SK-N-SH (cell line): ENCODE results near the gene TBC1D1. TPM values are rescaled to one million over a fixed set of nuclear protein-coding genes. Genes with fewer than 3 reads are reported as not detected.

ENCODE experiments used
- CTCF ChIA-PET: fragments of 300-600, 350-600 bp; formaldehyde crosslinking; extraction: SDS; loops from one replicate; lab custom pipeline; 2021; lab: Yijun Ruan, JAX
- POLR2A ChIA-PET: fragments of 350-600 bp; sonication (Branson Sonifier 250); formaldehyde crosslinking; extraction: SDS; loops from one replicate; lab custom pipeline; 2020; ENCODE audit warnings: antibody characterized with exemption, inconsistent platforms; lab: Yijun Ruan, JAX
- DNase-seq: peaks from one replicate; pipeline ENCODE4 v3.0.0; 2012
- H2AFZ ChIP-seq: fragments of 200-600 bp; sonication (generic); 2 replicates; pipeline ENCODE4 v1.8.1; 2016; ENCODE audit warnings: antibody characterized with exemption, mild to moderate bottlenecking, low read depth
- H3F3A ChIP-seq: fragments of 200-600 bp; sonication (generic); replicated peaks from 2 replicates; pipeline ENCODE3; 2016; ENCODE audit warnings: antibody characterized with exemption, mild to moderate bottlenecking; ENCODE audit not compliant: insufficient read depth
- H3K27ac ChIP-seq, 2 experiments: fragments of 200-500 bp in 1 of 2; fragments of 200-600 bp in 1 of 2; sonication (Bioruptor generic) in 1 of 2; sonication (generic), shearing (Covaris generic) in 1 of 2; 2 replicates each; pipeline versions ENCODE4 v1.5.1 to v1.6.1; 2014 to 2016; ENCODE audit warnings: low read depth in 2 of 2, inconsistent platforms in 1 of 2, low read length in 1 of 2, mild to moderate bottlenecking in 1 of 2, mixed read lengths in 1 of 2
- H3K27me3 ChIP-seq: fragments of 200-600 bp; sonication (generic), shearing (Covaris generic); 2 replicates; pipeline ENCODE4 v1.6.1; 2016; ENCODE audit warnings: mixed run types; ENCODE audit not compliant: insufficient read depth
- H3K36me3 ChIP-seq, 2 experiments: fragments of 200-500 bp in 1 of 2; fragments of 200-600 bp in 1 of 2; sonication (Bioruptor generic) in 1 of 2; sonication (generic) in 1 of 2; replicated peaks in 1 of 2; 2 replicates each; pipeline versions ENCODE3 to v1.5.1; 2014 to 2016; ENCODE audit warnings: low read length in 1 of 2, mild to moderate bottlenecking in 1 of 2; ENCODE audit not compliant: insufficient read depth in 2 of 2, control insufficient read depth in 1 of 2
- H3K4me1 ChIP-seq, 2 experiments: fragments of 200-500 bp in 1 of 2; fragments of 200-600 bp in 1 of 2; sonication (Bioruptor generic) in 1 of 2; sonication (generic), shearing (Covaris generic) in 1 of 2; 2 replicates each; pipeline versions ENCODE4 v1.5.1 to v1.6.1; 2014 to 2016; ENCODE audit warnings: low read depth in 1 of 2, low read length in 1 of 2, mixed run types in 1 of 2; ENCODE audit not compliant: insufficient read depth in 2 of 2, control insufficient read depth in 1 of 2
- H3K4me2 ChIP-seq: fragments of 200-600 bp; sonication (generic), shearing (Covaris generic); 2 replicates; pipeline ENCODE4 v1.6.1; 2017; ENCODE audit warnings: mixed run types
- H3K4me3 ChIP-seq, 2 experiments: fragments of 200-500 bp in 1 of 2; fragments of 200-600 bp in 1 of 2; sonication (Bioruptor generic) in 1 of 2; sonication (generic), shearing (Covaris generic) in 1 of 2; 2 replicates each; pipeline versions ENCODE4 v1.5.1 to v1.8.1; 2014 to 2016; ENCODE audit warnings: low read depth in 2 of 2, inconsistent platforms in 1 of 2, low read length in 1 of 2, mild to moderate bottlenecking in 1 of 2, mixed read lengths in 1 of 2, moderate library complexity in 1 of 2
- H3K79me2 ChIP-seq: fragments of 200-600 bp; sonication (generic); 2 replicates; pipeline ENCODE4 v1.8.1; 2017; ENCODE audit warnings: mild to moderate bottlenecking; ENCODE audit not compliant: insufficient read depth
- H3K9ac ChIP-seq: fragments of 200-600 bp; sonication (generic); 2 replicates; pipeline ENCODE4 v1.6.1; 2017; ENCODE audit warnings: mixed run types
- H3K9me2 ChIP-seq: fragments of 200-600 bp; sonication (generic); 2 replicates; pipeline ENCODE4 v1.6.1; 2017; ENCODE audit warnings: mixed run types
- H3K9me3 ChIP-seq: fragments of 200-600 bp; sonication (generic); 2 replicates; pipeline ENCODE4 v1.6.1; 2017; ENCODE audit warnings: mixed run types, mild to moderate bottlenecking, moderate library complexity
- H4K20me1 ChIP-seq: fragments of 200-600 bp; sonication (generic); 2 replicates; pipeline ENCODE4 v1.6.1; 2017; ENCODE audit warnings: mild to moderate bottlenecking, mixed run types; ENCODE audit not compliant: insufficient read depth
- CHD2 ChIP-seq: fragments of 150-350 bp; IDR thresholded peaks from 2 replicates; pipeline ENCODE4 v1.6.1; 2018; ENCODE audit warnings: low read length; ENCODE audit not compliant: partially characterized antibody
- FOSL2 ChIP-seq: IDR thresholded peaks from 2 replicates; pipeline ENCODE4 v1.4.0; 2012; ENCODE audit warnings: low read depth, mild to moderate bottlenecking, moderate library complexity, borderline replicate concordance
- GATA2 ChIP-seq: sonication (generic); formaldehyde crosslinking; IDR thresholded peaks from 2 replicates; pipeline ENCODE4 v1.5.0; 2020; ENCODE audit warnings: mild to moderate bottlenecking, missing genetic modification reagents
- JUND ChIP-seq: IDR thresholded peaks from 2 replicates; pipeline ENCODE4 v1.4.0; 2012
- MEF2A ChIP-seq: IDR thresholded peaks from 2 replicates; pipeline ENCODE4 v1.4.0; 2012; ENCODE audit warnings: low read depth, borderline replicate concordance
- MXI1 ChIP-seq: IDR thresholded peaks from 2 replicates; pipeline ENCODE4 v1.6.1; 2012; ENCODE audit warnings: mild to moderate bottlenecking, low read depth, low read length, improper control_type of control experiment
- RXRA ChIP-seq: IDR thresholded peaks from 2 replicates; pipeline ENCODE4 v1.4.0; 2012; ENCODE audit warnings: low read depth, mild to moderate bottlenecking, borderline replicate concordance
- SMC3 ChIP-seq: IDR thresholded peaks from 2 replicates; pipeline ENCODE4 v1.6.1; 2012; ENCODE audit warnings: low read depth, low read length, improper control_type of control experiment
- TAF1 ChIP-seq: IDR thresholded peaks from 2 replicates; pipeline ENCODE4 v1.6.1; 2012; ENCODE audit warnings: low read depth, mild to moderate bottlenecking, low read length, moderate library complexity, borderline replicate concordance
- TCF12 ChIP-seq: IDR thresholded peaks from 2 replicates; pipeline ENCODE4 v1.4.0; 2012
- TEAD4 ChIP-seq: IDR thresholded peaks from 2 replicates; pipeline ENCODE4 v1.4.0; 2012; ENCODE audit warnings: mild to moderate bottlenecking, borderline replicate concordance; ENCODE audit not compliant: insufficient read depth
- WGBS: methylation state at CpG from one replicate; pipeline ENCODE4 v1.1.6; 2017; ENCODE audit warnings: low lambda C conversion rate; 5-methylcytosine and 5-hydroxymethylcytosine counted together
- polyA plus RNA-seq, 3 experiments: library from polyadenylated mRNA; depleted of rRNA; stranded (reverse); fragments of >200 nt; gene quantifications; 2 replicates each; pipeline ENCODE4 v1.2.3, GENCODE V29; 2012
- TF ChIP-seq, protein P1 (sequence below): IDR thresholded peaks from 2 replicates; pipeline ENCODE4 v1.4.0; 2012; ENCODE audit warnings: low read depth, borderline replicate concordance

TBC1D1 gene
- polyA plus RNA-seq, 1 of the 3 experiments (the other 2 are of a cell fraction): 29.8 TPM

DNA sequence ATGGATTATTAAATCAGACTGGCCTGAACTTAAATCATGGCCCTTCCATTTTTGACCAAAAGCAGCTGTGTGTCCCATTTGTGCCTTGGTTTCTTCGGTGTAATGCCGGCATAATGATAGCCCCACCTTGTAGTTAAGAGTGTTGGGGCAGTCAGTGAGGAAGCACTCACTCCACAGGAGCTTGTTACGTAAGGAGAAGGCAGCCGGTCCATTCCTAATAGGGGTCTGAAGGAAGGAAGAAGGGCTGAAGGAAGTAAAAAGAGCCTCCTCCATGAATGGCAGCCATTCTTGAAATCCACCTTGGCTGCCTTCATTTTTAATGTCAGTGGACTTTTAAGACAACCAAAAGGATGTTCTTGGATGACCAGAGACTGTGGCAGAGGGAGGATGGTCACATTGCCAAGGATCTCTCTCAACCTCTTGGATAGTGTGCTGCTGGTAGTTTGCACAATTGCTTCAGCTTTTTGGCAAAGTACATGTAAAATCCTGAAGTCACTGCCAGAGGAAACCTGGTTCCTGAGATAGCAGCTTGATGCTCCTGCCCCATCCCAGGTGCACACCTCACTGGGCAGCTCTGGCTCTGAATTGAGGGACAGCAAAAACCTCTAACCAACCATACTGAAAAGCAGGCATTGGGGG lies 182.8 kb downstream of the TBC1D1 start:
- peaks cover 0 to 5% of the 10 kb centered on the region in 2 experiments for H3K36me3 ChIP-seq
- H3K4me1 ChIP-seq: peaks cover 6 to 10% of the 10 kb centered on the region in 2 experiments; a peak in 3 of 4 replicates
- no peaks in the 10 kb centered on the region for H3K27me3 ChIP-seq
- no peak overlapping the region for H2AFZ ChIP-seq
- H3K9ac ChIP-seq: no peak overlapping the region
- H3K79me2 ChIP-seq: no peaks in the 10 kb centered on the region
- no peaks in the 10 kb centered on the region for H3K9me2 ChIP-seq
- peaks cover 3% of the 10 kb centered on the region for H3F3A ChIP-seq
- no peak overlapping the region for H3K4me2 ChIP-seq
- H3K4me3 ChIP-seq: no peak overlapping the region
- no peak for TF ChIP-seq SMC3
- no peak for TF ChIP-seq TAF1
- no peak for TF ChIP-seq TEAD4
- TF ChIP-seq RXRA: no peak
- no peak for TF ChIP-seq MEF2A
- TF ChIP-seq, protein P1, sequence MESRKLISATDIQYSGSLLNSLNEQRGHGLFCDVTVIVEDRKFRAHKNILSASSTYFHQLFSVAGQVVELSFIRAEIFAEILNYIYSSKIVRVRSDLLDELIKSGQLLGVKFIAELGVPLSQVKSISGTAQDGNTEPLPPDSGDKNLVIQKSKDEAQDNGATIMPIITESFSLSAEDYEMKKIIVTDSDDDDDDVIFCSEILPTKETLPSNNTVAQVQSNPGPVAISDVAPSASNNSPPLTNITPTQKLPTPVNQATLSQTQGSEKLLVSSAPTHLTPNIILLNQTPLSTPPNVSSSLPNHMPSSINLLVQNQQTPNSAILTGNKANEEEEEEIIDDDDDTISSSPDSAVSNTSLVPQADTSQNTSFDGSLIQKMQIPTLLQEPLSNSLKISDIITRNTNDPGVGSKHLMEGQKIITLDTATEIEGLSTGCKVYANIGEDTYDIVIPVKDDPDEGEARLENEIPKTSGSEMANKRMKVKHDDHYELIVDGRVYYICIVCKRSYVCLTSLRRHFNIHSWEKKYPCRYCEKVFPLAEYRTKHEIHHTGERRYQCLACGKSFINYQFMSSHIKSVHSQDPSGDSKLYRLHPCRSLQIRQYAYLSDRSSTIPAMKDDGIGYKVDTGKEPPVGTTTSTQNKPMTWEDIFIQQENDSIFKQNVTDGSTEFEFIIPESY: no peak
- TF ChIP-seq MXI1: no peak
- no peak for TF ChIP-seq CHD2
- TF ChIP-seq FOSL2: no peak
- TF ChIP-seq GATA2: no peak
- POLR2A ChIA-PET: no interaction called here
- CTCF ChIA-PET: interaction anchor here (0.8 to 1.3 kb wide), 2 partner anchors 106 to 657 kb away, joined by 3 to 5 read pairs; no protein-coding TSS in a partner anchor
- H3K27ac ChIP-seq: no peak overlapping the region
- no peaks in the 10 kb centered on the region for H4K20me1 ChIP-seq
- no peak for DNase-seq
- WGBS: 96% methylated on average over 4 of the region's 4 CpGs
- no peaks in the 10 kb centered on the region for H3K9me3 ChIP-seq

DNA sequence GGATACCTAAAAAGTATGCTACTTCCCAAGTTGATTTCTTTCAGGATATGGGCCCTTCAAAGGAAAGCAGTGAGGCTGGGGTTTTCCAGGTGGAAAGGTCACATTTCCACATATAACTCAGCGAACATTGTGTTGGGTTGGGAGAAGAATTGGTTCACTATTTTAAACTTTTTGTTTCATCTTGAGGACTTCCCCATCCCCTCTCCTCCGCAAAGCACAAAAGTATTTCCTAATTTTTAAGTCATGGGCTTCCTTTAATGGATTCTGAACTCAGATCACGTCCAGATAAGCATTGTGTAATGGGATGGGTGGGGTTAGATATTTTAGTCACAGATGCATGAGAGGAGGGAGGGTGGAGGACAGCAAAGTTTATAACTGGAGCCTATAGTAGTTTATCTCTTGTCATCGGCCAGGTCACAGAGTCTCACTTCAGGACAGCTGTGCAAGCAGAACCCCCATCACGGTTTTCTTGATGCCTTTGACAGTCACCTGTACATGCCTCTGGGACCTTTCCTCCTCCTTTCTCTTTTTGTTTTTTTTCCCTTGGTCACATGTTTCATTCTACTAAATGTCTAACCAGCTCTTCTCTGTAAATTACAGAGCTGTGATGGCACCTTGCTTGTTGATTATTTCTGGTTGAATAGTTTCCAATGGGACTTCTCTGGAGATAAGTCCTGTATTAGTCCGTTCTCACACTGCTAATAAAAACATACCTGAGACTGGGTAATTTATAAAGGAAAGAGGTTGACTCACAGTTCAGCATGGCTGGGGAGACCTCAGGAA lies 184.7 kb downstream of the TBC1D1 start:
- POLR2A ChIA-PET: no interaction called here
- no peaks in the 10 kb centered on the region for H3K79me2 ChIP-seq

More for the DNA sequence above, 184.7 kb downstream of the TBC1D1 start:
- H3K27me3 ChIP-seq: no peaks in the 10 kb centered on the region
- peaks cover 9% of the 10 kb centered on the region for H3F3A ChIP-seq
- H4K20me1 ChIP-seq: no peaks in the 10 kb centered on the region
- TF ChIP-seq TCF12: peak; percentile 13; the same call in 1 of the 2 replicates
- TF ChIP-seq JUND: no peak
- TF ChIP-seq, all 33 proteins: peak for 1
- WGBS: 58% methylated on average over 6 of the region's 6 CpGs
- no peaks in the 10 kb centered on the region for H3K9me2 ChIP-seq
- H2AFZ ChIP-seq: no peak overlapping the region
- peaks cover 0 to 12% of the 10 kb centered on the region in 2 experiments; a peak in 3 of 4 replicates for H3K4me1 ChIP-seq
- peak overlapping the region in 1 of 2 experiments; percentile 11; a peak in 1 of 4 replicates for H3K27ac ChIP-seq
- peaks cover 0 to 5% of the 10 kb centered on the region in 2 experiments for H3K36me3 ChIP-seq
- no peak overlapping the region for H3K9ac ChIP-seq
- H3K4me2 ChIP-seq: no peak overlapping the region
- H3K9me3 ChIP-seq: no peaks in the 10 kb centered on the region
- CTCF ChIA-PET: no interaction called here
- H3K4me3 ChIP-seq: no peak overlapping the region
- no peak for DNase-seq
